ENCODE measurements around the gene SLC11A2.

Gene SLC11A2

GRCh38 chr12:50953047-50953446, 73.1 kb downstream of the SLC11A2 start:
- TF ChIP-seq ARNTL (CRISPR knock-in tag; IDR thresholded peaks at IDR 0.05; ENCODE audit: borderline replicate concordance, low read depth), result no peak
- TF ChIP-seq, protein P1, sequence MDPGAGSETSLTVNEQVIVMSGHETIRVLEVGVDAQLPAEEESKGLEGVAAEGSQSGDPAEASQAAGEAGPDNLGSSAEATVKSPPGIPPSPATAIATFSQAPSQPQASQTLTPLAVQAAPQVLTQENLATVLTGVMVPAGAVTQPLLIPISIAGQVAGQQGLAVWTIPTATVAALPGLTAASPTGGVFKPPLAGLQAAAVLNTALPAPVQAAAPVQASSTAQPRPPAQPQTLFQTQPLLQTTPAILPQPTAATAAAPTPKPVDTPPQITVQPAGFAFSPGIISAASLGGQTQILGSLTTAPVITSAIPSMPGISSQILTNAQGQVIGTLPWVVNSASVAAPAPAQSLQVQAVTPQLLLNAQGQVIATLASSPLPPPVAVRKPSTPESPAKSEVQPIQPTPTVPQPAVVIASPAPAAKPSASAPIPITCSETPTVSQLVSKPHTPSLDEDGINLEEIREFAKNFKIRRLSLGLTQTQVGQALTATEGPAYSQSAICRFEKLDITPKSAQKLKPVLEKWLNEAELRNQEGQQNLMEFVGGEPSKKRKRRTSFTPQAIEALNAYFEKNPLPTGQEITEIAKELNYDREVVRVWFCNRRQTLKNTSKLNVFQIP (CRISPR knock-in tag; IDR thresholded peaks at IDR 0.05; ENCODE audit: borderline replicate concordance, low read depth), result no peak
- no peak for TF ChIP-seq GLIS3 (CRISPR knock-in tag; IDR thresholded peaks at IDR 0.05)
- no peak for TF ChIP-seq ZC3H10 (CRISPR knock-in tag; IDR thresholded peaks at IDR 0.05)
- no peak for TF ChIP-seq SNAI2 (CRISPR knock-in tag; IDR thresholded peaks at IDR 0.05)
- no peak for TF ChIP-seq ZFP3 (CRISPR knock-in tag; IDR thresholded peaks at IDR 0.05)
- no peak for TF ChIP-seq BACH2 (CRISPR knock-in tag; IDR thresholded peaks at IDR 0.05; ENCODE audit: borderline replicate concordance)
- TF ChIP-seq ZFP30 (CRISPR knock-in tag; IDR thresholded peaks at IDR 0.05), result no peak
- no peak for TF ChIP-seq PPARA (CRISPR knock-in tag; IDR thresholded peaks at IDR 0.05; ENCODE audit: borderline replicate concordance)
- no peak for TF ChIP-seq ISL1 (CRISPR knock-in tag; IDR thresholded peaks at IDR 0.05)
- no peak for TF ChIP-seq ZNF8 (CRISPR knock-in tag; IDR thresholded peaks at IDR 0.05)
- TF ChIP-seq RARB (CRISPR knock-in tag; IDR thresholded peaks at IDR 0.05), result no peak
- no peak for TF ChIP-seq TOX (CRISPR knock-in tag; IDR thresholded peaks at IDR 0.05; ENCODE audit: borderline replicate concordance)
- ATAC-seq, result no peak

- ATAC-seq, result no peak
- TF ChIP-seq BACH2 (CRISPR knock-in tag; IDR thresholded peaks at IDR 0.05; ENCODE audit: borderline replicate concordance) (no peak), SNAI2 (CRISPR knock-in tag; IDR thresholded peaks at IDR 0.05) (no peak)
- TF ChIP-seq, protein P1 (CRISPR knock-in tag; IDR thresholded peaks at IDR 0.05; ENCODE audit: borderline replicate concordance, low read depth), result no peak
These were observed 73.7 kb downstream of the SLC11A2 start, which contains the start of gene HIGD1C for GRCh38 chr12:50952510-50952909. Gene HIGD1C (plus strand): TSS chr12:50952544. CDS start chr12:50953999, 1,455 bp downstream.

DNA sequence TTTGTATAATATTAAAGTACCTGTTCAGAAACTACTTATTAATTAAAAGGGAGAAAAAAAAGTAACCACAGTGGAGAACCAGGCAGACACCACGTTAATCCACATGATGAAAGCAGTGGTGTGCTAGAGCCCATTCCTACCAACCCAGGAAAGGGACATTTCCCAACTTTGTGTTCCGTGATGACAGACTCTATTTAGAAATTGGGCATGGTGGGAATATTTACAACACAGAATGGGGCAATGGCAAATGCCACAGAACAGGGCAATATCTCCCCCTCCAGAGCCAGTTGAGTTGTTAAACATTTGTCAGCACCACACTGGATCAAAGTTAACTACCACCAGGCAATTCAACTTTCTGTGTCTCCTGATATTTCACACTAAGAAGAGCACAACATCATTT, 75.1 kb downstream of the SLC11A2 start:
- TF ChIP-seq SNAI2 (CRISPR knock-in tag; IDR thresholded peaks at IDR 0.05) (no peak), CREB5 (CRISPR knock-in tag; IDR thresholded peaks at IDR 0.05; ENCODE audit: low read depth) (no peak), ESRRG (CRISPR knock-in tag; IDR thresholded peaks at IDR 0.05) (no peak), RARB (CRISPR knock-in tag; IDR thresholded peaks at IDR 0.05) (no peak), ZNF70 (CRISPR knock-in tag; IDR thresholded peaks at IDR 0.05) (no peak)
- no peak for ATAC-seq

GRCh38 chr12:50949801-50950302, 76.3 kb downstream of the SLC11A2 start:
- no peak for ATAC-seq
- TF ChIP-seq TSHZ2 (CRISPR knock-in tag; IDR thresholded peaks at IDR 0.05), result no peak
- no peak for TF ChIP-seq ZNF70 (CRISPR knock-in tag; IDR thresholded peaks at IDR 0.05)
- no peak for TF ChIP-seq ZC3H10 (CRISPR knock-in tag; IDR thresholded peaks at IDR 0.05)
- TF ChIP-seq PPARA (CRISPR knock-in tag; IDR thresholded peaks at IDR 0.05; ENCODE audit: borderline replicate concordance), result no peak
- no peak for TF ChIP-seq ZNF565 (CRISPR knock-in tag; conservative IDR thresholded peaks at IDR 0.05; ENCODE audit: low read depth)
- TF ChIP-seq ZFP3 (CRISPR knock-in tag; IDR thresholded peaks at IDR 0.05), result no peak
- TF ChIP-seq ISL1 (CRISPR knock-in tag; IDR thresholded peaks at IDR 0.05), result no peak
- no peak for TF ChIP-seq SNAI2 (CRISPR knock-in tag; IDR thresholded peaks at IDR 0.05)
- no peak for TF ChIP-seq CREB5 (CRISPR knock-in tag; IDR thresholded peaks at IDR 0.05; ENCODE audit: low read depth)
- TF ChIP-seq TCF4 (CRISPR knock-in tag; IDR thresholded peaks at IDR 0.05; ENCODE audit: borderline replicate concordance), result no peak
- TF ChIP-seq RARB (CRISPR knock-in tag; IDR thresholded peaks at IDR 0.05), result no peak
- no peak for TF ChIP-seq GLIS3 (CRISPR knock-in tag; IDR thresholded peaks at IDR 0.05)
- no peak for TF ChIP-seq ARNTL (CRISPR knock-in tag; IDR thresholded peaks at IDR 0.05; ENCODE audit: borderline replicate concordance, low read depth)
- TF ChIP-seq ZNF8 (CRISPR knock-in tag; IDR thresholded peaks at IDR 0.05), result no peak
- no peak for TF ChIP-seq TOX (CRISPR knock-in tag; IDR thresholded peaks at IDR 0.05; ENCODE audit: borderline replicate concordance)
- TF ChIP-seq, protein P2, sequence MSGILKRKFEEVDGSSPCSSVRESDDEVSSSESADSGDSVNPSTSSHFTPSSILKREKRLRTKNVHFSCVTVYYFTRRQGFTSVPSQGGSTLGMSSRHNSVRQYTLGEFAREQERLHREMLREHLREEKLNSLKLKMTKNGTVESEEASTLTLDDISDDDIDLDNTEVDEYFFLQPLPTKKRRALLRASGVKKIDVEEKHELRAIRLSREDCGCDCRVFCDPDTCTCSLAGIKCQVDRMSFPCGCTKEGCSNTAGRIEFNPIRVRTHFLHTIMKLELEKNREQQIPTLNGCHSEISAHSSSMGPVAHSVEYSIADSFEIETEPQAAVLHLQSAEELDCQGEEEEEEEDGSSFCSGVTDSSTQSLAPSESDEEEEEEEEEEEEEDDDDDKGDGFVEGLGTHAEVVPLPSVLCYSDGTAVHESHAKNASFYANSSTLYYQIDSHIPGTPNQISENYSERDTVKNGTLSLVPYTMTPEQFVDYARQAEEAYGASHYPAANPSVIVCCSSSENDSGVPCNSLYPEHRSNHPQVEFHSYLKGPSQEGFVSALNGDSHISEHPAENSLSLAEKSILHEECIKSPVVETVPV (CRISPR knock-in tag; IDR thresholded peaks at IDR 0.05), result no peak
